IMR-90 (cell line): Measurements from ENCODE around the gene KRTAP9-4. TPM values are rescaled to one million over a fixed set of nuclear protein-coding genes. Genes with fewer than 3 reads are reported as not detected.
"Not testable (repeated sequence)": the region's sequence is repeated elsewhere in the genome, so short reads cannot be mapped to it uniquely, and the experiment has no call there.

Experiments used
- ATAC-seq: fragments of 200-7000 bp; cut with Tn5 transposase; 2 replicates; pipeline ENCODE4 v1.9.1; 2020; ENCODE audit warnings: low read depth, mild to moderate bottlenecking, moderate library complexity
- BruUV-seq: library from RNA; stranded (reverse); fragments of 400-500 nt; replicated peaks from 2 replicates; lab custom pipeline; 2021; lab: Mats Ljungman, UMichigan
- CTCF ChIA-PET: fragments of 300-600 bp; formaldehyde crosslinking; extraction: SDS; loops from one replicate; lab custom pipeline; 2021; ENCODE audit warnings: antibody characterized with exemption; lab: Yijun Ruan, JAX
- POLR2A ChIA-PET: fragments of 300-600 bp; sonication (Branson Sonifier 250); formaldehyde crosslinking; loops from one replicate; lab custom pipeline; 2022; ENCODE audit warnings: antibody characterized with exemption; ENCODE audit not compliant: unreplicated experiment; lab: Charles Lee
- DNase-seq: peaks from one replicate; pipeline ENCODE4 v3.0.0; 2013
- H2AFZ ChIP-seq: replicated peaks from 2 replicates; pipeline ENCODE3; 2013; ENCODE audit warnings: low read length, mild to moderate bottlenecking; ENCODE audit not compliant: poor library complexity
- H2AK5ac ChIP-seq: 2 replicates; pipeline ENCODE4 v1.6.1; 2013; ENCODE audit warnings: low read depth, low read length, inconsistent platforms
- H2AK9ac ChIP-seq: replicated peaks from 2 replicates; pipeline ENCODE3; 2013; ENCODE audit warnings: mild to moderate bottlenecking, low read depth, low read length, moderate library complexity; ENCODE audit not compliant: poor library complexity
- H2BK120ac ChIP-seq: 2 replicates; pipeline ENCODE4 v1.6.1; 2013; ENCODE audit warnings: low read depth, low read length, inconsistent platforms
- H2BK15ac ChIP-seq: 3 replicates; pipeline ENCODE4 v1.6.1; 2013; ENCODE audit warnings: low read depth, low read length, inconsistent platforms
- H2BK20ac ChIP-seq: 2 replicates; pipeline ENCODE4 v1.6.1; 2013; ENCODE audit warnings: low read depth, mild to moderate bottlenecking, inconsistent platforms, low read length, moderate library complexity
- H2BK5ac ChIP-seq: 2 replicates; pipeline ENCODE4 v1.6.1; 2013; ENCODE audit warnings: mild to moderate bottlenecking, low read depth, low read length, inconsistent platforms; ENCODE audit not compliant: poor library complexity, severe bottlenecking
- H3K14ac ChIP-seq: replicated peaks from 2 replicates; pipeline ENCODE4 v1.6.1; 2013; ENCODE audit warnings: low read depth, low read length, inconsistent platforms
- H3K18ac ChIP-seq: 2 replicates; pipeline ENCODE4 v1.6.1; 2013; ENCODE audit warnings: low read depth, low read length, control low read depth
- H3K23ac ChIP-seq: 2 replicates; pipeline ENCODE4 v1.6.1; 2013; ENCODE audit warnings: low read depth, low read length, inconsistent platforms
- H3K27ac ChIP-seq: 2 replicates; pipeline ENCODE4 v1.5.1; 2013; ENCODE audit warnings: mild to moderate bottlenecking, control low read depth, low read length; ENCODE audit not compliant: insufficient read depth
- H3K27me3 ChIP-seq: 2 replicates; pipeline ENCODE4 v1.6.1; 2013; ENCODE audit warnings: low read length; ENCODE audit not compliant: control insufficient read depth, insufficient read depth
- H3K36me3 ChIP-seq: 2 replicates; pipeline ENCODE4 v1.6.1; 2013; ENCODE audit warnings: low read length, mixed read lengths; ENCODE audit not compliant: control insufficient read depth, insufficient read depth
- H3K4ac ChIP-seq: 2 replicates; pipeline ENCODE4 v1.6.1; 2013; ENCODE audit warnings: low read depth, low read length, inconsistent platforms
- H3K4me1 ChIP-seq: 2 replicates; pipeline ENCODE4 v1.6.1; 2013; ENCODE audit warnings: low read length, mixed read lengths; ENCODE audit not compliant: control insufficient read depth, insufficient read depth
- H3K4me2 ChIP-seq: 2 replicates; pipeline ENCODE4 v1.6.1; 2013; ENCODE audit warnings: low read depth, mild to moderate bottlenecking, control low read depth, low read length, moderate library complexity
- H3K4me3 ChIP-seq: 2 replicates; pipeline ENCODE4 v1.5.1; 2013; ENCODE audit warnings: low read depth, mild to moderate bottlenecking, control low read depth, low read length, moderate library complexity; ENCODE audit not compliant: insufficient read depth
- H3K56ac ChIP-seq: 2 replicates; pipeline ENCODE4 v1.6.1; 2013; ENCODE audit warnings: low read length, inconsistent platforms; ENCODE audit not compliant: insufficient read depth; ENCODE audit errors: extremely low read depth
- H3K79me1 ChIP-seq, 2 experiments: 2 replicates each; pipeline ENCODE4 v1.6.1; 2013; ENCODE audit warnings: low read length in 2 of 2, inconsistent platforms in 1 of 2, low read depth in 1 of 2
- H3K9ac ChIP-seq: 2 replicates; pipeline ENCODE4 v1.6.1; 2013; ENCODE audit warnings: low read depth, low read length, control low read depth
- H3K9me1 ChIP-seq: 2 replicates; pipeline ENCODE4 v1.6.1; 2013; ENCODE audit warnings: low read length, inconsistent platforms; ENCODE audit not compliant: insufficient read depth
- H3K9me3 ChIP-seq: 2 replicates; pipeline ENCODE4 v1.6.1; 2013; ENCODE audit warnings: low read length; ENCODE audit not compliant: control insufficient read depth, insufficient read depth
- H4K20me1 ChIP-seq: 2 replicates; pipeline ENCODE4 v1.6.1; 2013; ENCODE audit warnings: low read length, inconsistent platforms; ENCODE audit not compliant: insufficient read depth
- H4K5ac ChIP-seq: 2 replicates; pipeline ENCODE4 v1.6.1; 2013; ENCODE audit warnings: mild to moderate bottlenecking, low read depth, low read length, control low read depth
- H4K8ac ChIP-seq, 2 experiments: 2 replicates each; pipeline ENCODE4 v1.6.1; 2013; ENCODE audit warnings: low read depth in 2 of 2, low read length in 2 of 2, control low read depth in 1 of 2, inconsistent platforms in 1 of 2
- H4K91ac ChIP-seq: 2 replicates; pipeline ENCODE4 v1.6.1; 2013; ENCODE audit warnings: low read depth, low read length, inconsistent platforms; ENCODE audit not compliant: insufficient read depth
- WGBS, 2 experiments: methylation state at CpG; one replicate each; pipeline versions ENCODE4 v1.1.5 to v1.1.7; 2013; ENCODE audit warnings: missing lambda C conversion rate in 2 of 2; ENCODE audit not compliant: insufficient read length in 1 of 2; ENCODE audit errors: extremely low coverage in 2 of 2; 5-methylcytosine and 5-hydroxymethylcytosine counted together
- dilution Hi-C: fragments of 300-500 bp; cut with HindIII; formaldehyde crosslinking; loops from one replicate; pipeline ENCODE4 v1.14.3; 2018; ENCODE audit warnings: low sequenced_read_pairs; ENCODE audit not compliant: unreplicated experiment
- in situ Hi-C: fragments of 300-500 bp; cut with MboI; formaldehyde crosslinking; loops from 3 replicates; pipeline ENCODE4 v1.14.3; 2019; ENCODE audit warnings: low sequenced_read_pairs, inconsistent platforms, mixed read lengths
- intact Hi-C: fragments of 100-400 bp; cut with micrococcal nuclease; formaldehyde crosslinking; loops from 2 replicates; pipeline ENCODE4 v1.10.0; 2022
- polyA plus RNA-seq, 3 experiments: library from polyadenylated mRNA; depleted of rRNA; stranded (reverse); fragments of >200 nt; gene quantifications; 2 replicates each; pipeline ENCODE4 v1.2.3, GENCODE V29; 2012; ENCODE audit warnings: low replicate concordance in 1 of 3
- total RNA-seq: library from RNA; depleted of rRNA; stranded (reverse); fragments of >200 nt; gene quantifications from 2 replicates; pipeline ENCODE4 v1.2.3, GENCODE V29; 2012

KRTAP9-4 gene
- total and polyA plus RNA-seq, 2 of the 4 experiments (the other 2 are of a cell fraction): not detected

- H3K79me1 ChIP-seq, H3K36me3 ChIP-seq, H3K23ac ChIP-seq, H2BK20ac ChIP-seq, H3K27me3 ChIP-seq, H3K4ac ChIP-seq, H3K9me3 ChIP-seq, H3K4me3 ChIP-seq, CTCF ChIA-PET, ATAC-seq, H3K56ac ChIP-seq, H3K27ac ChIP-seq, H3K14ac ChIP-seq, H2BK15ac ChIP-seq, H3K18ac ChIP-seq, H4K20me1 ChIP-seq, dilution Hi-C loops, DNase-seq, H3K4me2 ChIP-seq, H4K5ac ChIP-seq, H2BK120ac ChIP-seq, H2AFZ ChIP-seq, H4K91ac ChIP-seq, H4K8ac ChIP-seq, BruUV-seq, H3K9ac ChIP-seq, in situ Hi-C loops, H3K4me1 ChIP-seq, H3K9me1 ChIP-seq, H2AK9ac ChIP-seq, H2AK5ac ChIP-seq, intact Hi-C loops, H2BK5ac ChIP-seq, POLR2A ChIA-PET: not testable (repeated sequence)
- no CpG with 5 or more reads among the region's 4 CpGs for WGBS, 2 experiments
These were observed 12.4 kb upstream of the KRTAP9-4 start for GRCh38 chr17:41237116-41237515.

GRCh38 chr17:41237949-41238437 is 11.5 kb upstream of the KRTAP9-4 start, which contains the start of gene KRTAP9-8:
KRTAP9-8 (plus strand) TSS chr17:41237999; CDS start chr17:41238052, 53 bp downstream.
- H4K20me1 ChIP-seq, H3K4ac ChIP-seq, intact Hi-C loops, H3K4me2 ChIP-seq, BruUV-seq, H2BK20ac ChIP-seq, H3K9ac ChIP-seq, dilution Hi-C loops, H3K4me3 ChIP-seq, H2BK5ac ChIP-seq, H3K56ac ChIP-seq, H2AFZ ChIP-seq, H4K5ac ChIP-seq, H3K36me3 ChIP-seq, H3K9me1 ChIP-seq, H2BK120ac ChIP-seq, DNase-seq, H3K27me3 ChIP-seq, H4K8ac ChIP-seq, H4K91ac ChIP-seq, H2BK15ac ChIP-seq, ATAC-seq, H2AK9ac ChIP-seq, H2AK5ac ChIP-seq, H3K27ac ChIP-seq, POLR2A ChIA-PET, H3K4me1 ChIP-seq, H3K79me1 ChIP-seq, H3K9me3 ChIP-seq, H3K18ac ChIP-seq, in situ Hi-C loops, H3K14ac ChIP-seq, H3K23ac ChIP-seq: not testable (repeated sequence)
- WGBS, 2 experiments: no CpG with 5 or more reads among the region's 3 CpGs
- CTCF ChIA-PET: interaction anchor here (0.6 kb wide), 1 partner anchor 8 kb away, joined by 3 read pairs; no protein-coding TSS in a partner anchor
